GM12875 (cell line): ENCODE data around the gene SRMS.

Source experiments
- H3K4me3 ChIP-seq: one replicate; pipeline ENCODE4 v1.5.1; 2011; ENCODE audit warnings: low read depth, low read length, control low read depth
- TF ChIP-seq, protein P1 (sequence below): IDR thresholded peaks from 2 replicates; pipeline ENCODE4 v1.5.1; 2011; ENCODE audit warnings: low read depth, mild to moderate bottlenecking, control low read depth, inconsistent platforms, low read length, moderate library complexity, borderline replicate concordance; ENCODE audit not compliant: insufficient read depth

The SRMS gene

DNA sequence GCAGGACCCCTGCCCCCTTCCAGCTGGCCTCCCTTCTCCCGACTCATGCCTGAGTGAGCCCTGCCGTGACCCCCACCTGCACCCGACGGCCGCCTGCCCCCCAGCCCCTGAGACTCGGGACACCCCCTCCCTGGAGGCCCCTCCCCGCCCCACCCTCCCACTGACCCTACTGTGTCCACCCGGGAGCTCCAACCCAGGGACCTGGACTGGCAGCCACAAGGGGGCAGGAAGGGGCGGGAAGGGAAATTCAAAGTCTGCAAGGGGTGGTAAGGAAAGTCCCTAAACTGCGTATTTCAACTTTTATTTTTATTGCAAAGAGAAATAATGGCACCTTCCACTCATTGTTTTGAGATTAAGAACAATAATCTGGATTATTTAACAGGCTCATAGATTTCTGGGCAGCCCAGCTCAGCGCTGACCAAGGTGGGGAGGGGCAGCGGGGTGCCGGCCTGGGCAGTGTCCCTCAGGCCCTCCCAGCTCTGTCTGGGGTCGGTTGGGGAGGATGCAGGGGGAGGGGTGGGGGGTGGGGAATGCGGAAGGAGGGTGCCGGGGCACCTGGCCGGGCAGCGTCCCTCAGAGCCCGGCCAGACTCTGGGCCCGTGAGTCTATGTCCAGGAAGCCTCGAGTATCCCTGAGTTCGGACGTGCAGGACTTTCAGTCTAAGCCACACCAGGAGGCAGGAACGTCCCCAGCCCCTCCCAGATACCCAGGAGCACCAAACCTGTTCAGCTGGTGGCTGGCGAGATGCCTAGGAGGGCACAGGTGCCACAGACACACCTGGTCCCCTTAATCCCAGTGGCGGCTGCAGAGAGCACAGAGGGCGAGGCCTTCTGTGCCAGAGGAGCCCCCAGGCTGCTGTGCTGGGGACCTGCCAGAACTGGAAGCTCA, 9.1 kb downstream of the SRMS start:
- no peak overlapping the region for H3K4me3 ChIP-seq
- TF ChIP-seq, protein P1, sequence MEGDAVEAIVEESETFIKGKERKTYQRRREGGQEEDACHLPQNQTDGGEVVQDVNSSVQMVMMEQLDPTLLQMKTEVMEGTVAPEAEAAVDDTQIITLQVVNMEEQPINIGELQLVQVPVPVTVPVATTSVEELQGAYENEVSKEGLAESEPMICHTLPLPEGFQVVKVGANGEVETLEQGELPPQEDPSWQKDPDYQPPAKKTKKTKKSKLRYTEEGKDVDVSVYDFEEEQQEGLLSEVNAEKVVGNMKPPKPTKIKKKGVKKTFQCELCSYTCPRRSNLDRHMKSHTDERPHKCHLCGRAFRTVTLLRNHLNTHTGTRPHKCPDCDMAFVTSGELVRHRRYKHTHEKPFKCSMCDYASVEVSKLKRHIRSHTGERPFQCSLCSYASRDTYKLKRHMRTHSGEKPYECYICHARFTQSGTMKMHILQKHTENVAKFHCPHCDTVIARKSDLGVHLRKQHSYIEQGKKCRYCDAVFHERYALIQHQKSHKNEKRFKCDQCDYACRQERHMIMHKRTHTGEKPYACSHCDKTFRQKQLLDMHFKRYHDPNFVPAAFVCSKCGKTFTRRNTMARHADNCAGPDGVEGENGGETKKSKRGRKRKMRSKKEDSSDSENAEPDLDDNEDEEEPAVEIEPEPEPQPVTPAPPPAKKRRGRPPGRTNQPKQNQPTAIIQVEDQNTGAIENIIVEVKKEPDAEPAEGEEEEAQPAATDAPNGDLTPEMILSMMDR, result no peak

DNA sequence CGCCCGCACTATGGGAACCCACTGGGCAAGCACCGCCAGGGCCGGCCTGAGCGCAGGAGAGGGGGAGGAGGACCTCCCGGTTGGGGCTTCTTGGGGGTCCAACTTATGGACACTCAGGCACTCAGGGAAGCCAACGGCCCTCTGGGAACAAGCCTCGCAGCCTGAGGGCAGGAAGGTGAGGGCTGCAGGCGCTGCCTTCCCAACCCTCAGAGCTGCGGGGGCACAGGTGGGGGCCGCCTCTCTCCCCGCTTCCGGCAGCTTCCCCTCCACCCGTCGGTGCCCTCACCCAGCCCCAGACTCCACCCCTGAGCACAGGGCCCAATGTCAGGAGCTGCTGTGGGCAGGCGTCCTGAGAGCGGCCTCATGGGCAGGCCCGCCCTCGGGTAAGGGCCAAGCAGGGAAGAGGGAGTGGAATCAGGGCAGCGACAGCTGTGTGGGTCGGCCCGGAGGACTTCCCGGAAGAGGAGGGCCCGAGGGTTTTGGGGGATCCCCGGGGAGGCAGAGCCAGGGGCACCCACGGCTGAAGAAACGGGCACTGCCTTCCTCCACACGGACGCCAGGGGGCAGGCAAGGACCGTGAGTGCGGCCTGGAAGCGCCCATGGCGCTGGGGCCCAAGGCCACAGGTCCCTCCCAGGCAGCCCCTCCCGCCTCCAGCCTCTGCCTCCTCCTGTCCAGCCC, 9.9 kb downstream of the SRMS start:
- H3K4me3 ChIP-seq, result peak overlapping the region; percentile 48
- TF ChIP-seq, protein P1, result peak; percentile 99

- TF ChIP-seq, protein P1, result no peak
- peak within 1 kb of the TSS; percentile 48 for H3K4me3 ChIP-seq
Measured at GRCh38 chr20:63536997-63537524, 10.5 kb downstream of the SRMS start, which contains the start of gene PTK6. Gene PTK6 (minus strand): TSS chr20:63537376. CDS start chr20:63537314, 62 bp downstream.

DNA sequence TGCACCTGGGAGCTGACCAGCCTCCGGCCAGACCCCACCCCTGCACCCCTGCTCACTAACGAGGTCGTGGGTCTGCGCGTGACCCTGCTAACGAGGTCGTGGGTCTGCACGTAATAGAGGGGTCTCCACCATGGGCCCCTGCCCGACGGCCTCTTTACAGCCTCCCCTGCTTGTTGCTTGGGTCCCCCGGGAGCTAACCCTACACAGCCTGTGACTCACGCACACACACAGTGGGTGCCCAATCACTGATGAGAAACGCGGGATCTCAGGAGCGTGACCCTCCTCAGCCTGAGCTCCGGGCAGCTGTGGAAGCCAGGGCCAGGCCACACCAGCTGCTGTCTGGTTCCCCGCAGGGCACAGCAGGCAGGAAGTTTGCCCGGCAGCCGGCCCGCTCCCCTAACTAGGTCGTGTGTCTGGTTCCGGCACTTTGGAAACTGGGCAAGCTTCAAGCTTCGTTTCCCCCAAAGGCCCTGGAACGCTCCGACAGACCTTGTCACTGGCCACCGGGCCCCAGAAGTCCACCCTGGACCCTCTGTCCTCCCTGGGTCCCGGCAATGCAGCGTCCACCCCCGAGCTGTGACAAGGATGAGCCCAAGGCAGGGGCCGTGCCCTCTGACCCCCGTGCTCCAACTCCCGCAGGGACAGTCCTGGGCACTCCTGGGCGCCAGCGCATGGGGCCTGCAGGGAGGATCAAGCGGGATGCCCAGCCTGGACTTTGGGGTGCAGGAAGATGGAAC, 11.1 kb downstream of the SRMS start:
- TF ChIP-seq, protein P1, result no peak
- no peak overlapping the region for H3K4me3 ChIP-seq

- H3K4me3 ChIP-seq, result no peak overlapping the region
- TF ChIP-seq, protein P1, result no peak
Measured at GRCh38 chr20:63534831-63535651, 12.5 kb downstream of the SRMS start.

DNA sequence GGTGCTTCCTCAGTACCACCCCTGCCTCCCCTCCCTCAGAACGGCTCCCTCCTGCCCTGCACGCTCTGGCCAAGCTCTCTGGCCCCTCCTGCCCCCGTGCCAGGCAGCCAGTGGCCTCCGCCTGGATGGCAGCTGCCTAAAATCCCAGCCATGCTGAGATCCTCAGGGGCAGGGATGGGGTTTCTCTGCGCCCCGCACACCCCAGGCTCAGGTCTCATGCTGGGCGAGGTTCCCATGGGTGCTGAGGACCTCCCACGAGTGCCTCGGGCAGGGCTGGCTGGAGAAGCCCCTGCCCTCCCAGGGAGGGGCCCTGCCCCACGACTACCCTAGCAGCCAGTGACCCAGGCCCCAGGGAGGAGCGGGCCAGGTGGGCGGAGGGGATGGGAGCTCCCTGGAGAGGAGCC, 13.1 kb downstream of the SRMS start:
- no peak overlapping the region for H3K4me3 ChIP-seq
- TF ChIP-seq, protein P1, result no peak
